PC-9 (cell line): ENCODE data around the gene RGS11. TPM values are rescaled to one million over a fixed set of nuclear protein-coding genes. Genes with fewer than 3 reads are reported as not detected.

ENCODE experiments used
- BruUV-seq: library from RNA; stranded (reverse); fragments of 400-500 nt; replicated peaks from 2 replicates; lab custom pipeline; 2021; lab: Mats Ljungman, UMichigan
- CTCF ChIA-PET: fragments of 300-600 bp; sonication (Branson Sonifier 250); formaldehyde crosslinking; loops from one replicate; lab custom pipeline; 2022; ENCODE audit warnings: antibody characterized with exemption; lab: Charles Lee
- POLR2A ChIA-PET: fragments of 300-600 bp; sonication (Branson Sonifier 250); formaldehyde crosslinking; loops from one replicate; lab custom pipeline; 2022; ENCODE audit warnings: antibody characterized with exemption; ENCODE audit not compliant: unreplicated experiment; lab: Charles Lee
- DNase-seq, 2 experiments: peaks; one replicate each; pipeline versions ENCODE4 v3.0.0 to v3.0.0-alpha.2; 2015 to 2022; ENCODE audit warnings: mixed read lengths in 1 of 2
- H2AFZ ChIP-seq: fragments of 200-600 bp; sonication (generic); 2 replicates; pipeline ENCODE4 v1.8.1; 2017; ENCODE audit warnings: antibody characterized with exemption
- H3F3A ChIP-seq: fragments of 200-600 bp; sonication (generic); 2 replicates; pipeline ENCODE4 v1.8.1; 2017; ENCODE audit warnings: antibody characterized with exemption, mild to moderate bottlenecking, low read depth; ENCODE audit not compliant: insufficient read depth
- H3K27ac ChIP-seq: fragments of 200-600 bp; sonication (generic); 2 replicates; pipeline ENCODE4 v1.6.1; 2016; ENCODE audit warnings: mixed run types
- H3K27me3 ChIP-seq: fragments of 200-600 bp; sonication (generic); 2 replicates; pipeline ENCODE4 v1.6.1; 2016; ENCODE audit warnings: low read depth, mixed run types; ENCODE audit not compliant: insufficient read depth
- H3K36me3 ChIP-seq: fragments of 200-600 bp; sonication (generic); 2 replicates; pipeline ENCODE4 v1.6.1; 2016; ENCODE audit warnings: low read depth, mixed run types
- H3K4me1 ChIP-seq: fragments of 200-600 bp; sonication (generic); replicated peaks from 2 replicates; pipeline ENCODE4 v1.6.1; 2016; ENCODE audit warnings: mixed run types; ENCODE audit not compliant: insufficient read depth
- H3K4me2 ChIP-seq: fragments of 200-600 bp; sonication (generic); 2 replicates; pipeline ENCODE4 v1.6.1; 2017; ENCODE audit warnings: mixed run types
- H3K4me3 ChIP-seq: fragments of 200-600 bp; sonication (generic); 2 replicates; pipeline ENCODE4 v1.6.1; 2016; ENCODE audit warnings: mixed run types
- H3K79me2 ChIP-seq: fragments of 200-600 bp; sonication (generic); 2 replicates; pipeline ENCODE4 v1.6.1; 2017; ENCODE audit warnings: low read depth, mixed run types
- H3K9me2 ChIP-seq: fragments of 200-600 bp; sonication (generic); 2 replicates; pipeline ENCODE4 v1.8.1; 2017; ENCODE audit warnings: mild to moderate bottlenecking; ENCODE audit not compliant: insufficient read depth
- H3K9me3 ChIP-seq: fragments of 200-600 bp; sonication (generic); 2 replicates; pipeline ENCODE4 v1.8.1; 2016; ENCODE audit warnings: low read depth; ENCODE audit not compliant: insufficient read depth
- H4K20me1 ChIP-seq: fragments of 200-600 bp; sonication (generic); 2 replicates; pipeline ENCODE4 v1.8.1; 2017; ENCODE audit not compliant: insufficient read depth
- CTCF ChIP-seq: fragments of 200-600 bp; sonication (generic); conservative IDR thresholded peaks from 2 replicates; pipeline ENCODE4 v1.6.1; 2017; ENCODE audit warnings: mixed run types, antibody characterized with exemption, mild to moderate bottlenecking, moderate library complexity
- EZH2 ChIP-seq: fragments of 200-600 bp; sonication (generic); IDR thresholded peaks from 2 replicates; pipeline ENCODE4 v1.8.0; 2017; ENCODE audit warnings: antibody characterized with exemption, low read depth
- intact Hi-C: fragments of 100-400 bp; cut with micrococcal nuclease; formaldehyde crosslinking; loops from one replicate; pipeline ENCODE4 v1.10.0; 2022; ENCODE audit not compliant: unreplicated experiment
- total RNA-seq: library from RNA; stranded (reverse); gene quantifications from 2 replicates; pipeline ENCODE4 v1.2.3, GENCODE V29; 2021

The RGS11 gene
- total RNA-seq, 1 experiment from 2014 or later: not detected

DNA sequence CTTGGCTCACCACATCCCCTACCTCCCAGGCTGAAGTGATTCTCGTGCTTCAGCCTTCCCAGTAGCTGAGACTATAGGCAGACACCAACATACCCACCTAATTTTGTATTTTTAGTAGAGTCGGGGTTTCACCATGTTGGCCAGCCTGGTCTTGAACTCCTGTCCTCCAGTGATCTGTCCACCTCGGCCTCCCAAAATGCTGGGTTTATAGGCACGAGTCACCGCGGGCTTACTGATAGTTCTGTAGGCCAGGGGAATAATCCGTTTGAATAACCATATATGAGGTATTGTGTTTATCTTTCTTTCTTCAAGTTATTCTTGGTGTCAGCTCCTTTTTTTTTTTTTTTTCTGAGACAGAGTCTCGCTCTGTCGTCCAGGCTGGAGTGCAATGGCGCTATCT is 33.5 kb downstream of the RGS11 start:
- no peak overlapping the region for H3K4me2 ChIP-seq
- H3F3A ChIP-seq: no peaks in the 10 kb centered on the region; the same call in 1 of the 2 replicates
- intact Hi-C loops: no loop called here
- H4K20me1 ChIP-seq: 0 out of 2 replicates have a peak, but pooled peaks cover 3% of the 10 kb centered on the region
- no peaks in the 10 kb centered on the region for H3K9me2 ChIP-seq
- H3K79me2 ChIP-seq: peaks cover 4% of the 10 kb centered on the region; the same call in 1 of the 2 replicates
- no peaks in the 10 kb centered on the region for H3K27me3 ChIP-seq
- H3K36me3 ChIP-seq: no peaks in the 10 kb centered on the region
- no peak overlapping the region for H3K27ac ChIP-seq
- H3K9me3 ChIP-seq: no peaks in the 10 kb centered on the region
- TF ChIP-seq EZH2: no peak
- no peak for TF ChIP-seq CTCF
- H2AFZ ChIP-seq: no peak overlapping the region
- ChIA-PET CTCF (interaction anchor here (0.6 kb wide), 1 partner anchor 128 kb away, joined by 4 read pairs; no protein-coding TSS in a partner anchor), POLR2A (interaction anchor here (0.6 kb wide), 1 partner anchor 109 kb away, joined by 6 read pairs; no protein-coding TSS in a partner anchor)
- no TSS peak for BruUV-seq
- H3K4me1 ChIP-seq: no peaks in the 10 kb centered on the region
- H3K4me3 ChIP-seq: no peak overlapping the region
- DNase-seq: no peak

- Histone ChIP-seq H3K4me1 (no peaks in the 10 kb centered on the region), H3K79me2 (peaks cover 16% of the 10 kb centered on the region), H3K9me2 (no peaks in the 10 kb centered on the region), H3K36me3 (no peaks in the 10 kb centered on the region), H2AFZ (no peak overlapping the region), H4K20me1 (0 out of 2 replicates have a peak, but pooled peaks cover 3% of the 10 kb centered on the region), H3K9me3 (no peaks in the 10 kb centered on the region), H3F3A (peaks cover 7% of the 10 kb centered on the region), H3K27me3 (no peaks in the 10 kb centered on the region), H3K4me3 (no peak overlapping the region), H3K27ac (no peak overlapping the region), H3K4me2 (no peak overlapping the region)
- no peak for TF ChIP-seq CTCF
- TF ChIP-seq EZH2: no peak
- BruUV-seq: no TSS peak
- no peak for DNase-seq
- ChIA-PET POLR2A (interaction anchor here (0.5 kb wide), 1 partner anchor 13 kb away, joined by 3 read pairs; no protein-coding TSS in a partner anchor), CTCF (no interaction called here)
- intact Hi-C loops: no loop called here
Observed at GRCh38 chr16:240559-240958, 35.2 kb downstream of the RGS11 start.

GRCh38 chr16:239948-240277 is 35.8 kb downstream of the RGS11 start:
- Histone ChIP-seq H3F3A (peaks cover 14% of the 10 kb centered on the region), H3K27ac (no peak overlapping the region), H2AFZ (no peak overlapping the region), H3K4me3 (no peak overlapping the region), H3K4me2 (no peak overlapping the region), H3K9me2 (no peaks in the 10 kb centered on the region), H3K4me1 (no peaks in the 10 kb centered on the region), H3K9me3 (no peaks in the 10 kb centered on the region), H4K20me1 (0 out of 2 replicates have a peak, but pooled peaks cover 3% of the 10 kb centered on the region), H3K36me3 (no peaks in the 10 kb centered on the region), H3K27me3 (no peaks in the 10 kb centered on the region), H3K79me2 (peaks cover 17% of the 10 kb centered on the region)
- ChIA-PET POLR2A (interaction anchor here (0.6 kb wide), 1 partner anchor 187 kb away, joined by 4 read pairs; the partner anchor contains the start of gene POLR3K), CTCF (no interaction called here)
- intact Hi-C loops: no loop called here
- no TSS peak for BruUV-seq
- no peak for DNase-seq
- no peak for TF ChIP-seq EZH2
- no peak for TF ChIP-seq CTCF
